Lung (tissue), 12 donors: Measurements from ENCODE around the gene RPL41. TPM values are rescaled to one million over a fixed set of nuclear protein-coding genes. Genes with fewer than 3 reads are reported as not detected.
A peak's percentile ranks its signal among the peaks of the same experiment; 100 is the strongest.

Experiments
- ATAC-seq: fragments of 200-7000 bp; cut with Tn5 transposase; one replicate; pipeline ENCODE4 v1.9.1; 2020; ENCODE audit warnings: moderate number of reproducible peaks; ENCODE audit not compliant: insufficient read depth, low FRiP score
- DNase-seq, 3 donors: peaks; one replicate each; pipeline ENCODE4 v3.0.0-alpha.2; 2013 to 2017
- H3K27ac ChIP-seq, 2 donors: one replicate each; pipeline ENCODE4 v1.5.1; 2013; ENCODE audit warnings: mild to moderate bottlenecking in 2 of 2, moderate library complexity in 2 of 2, control low read depth in 1 of 2, inconsistent platforms in 1 of 2, low read depth in 1 of 2, low read length in 1 of 2
- H3K27me3 ChIP-seq, 3 donors: one replicate each; pipeline ENCODE4 v1.5.1; 2013; ENCODE audit warnings: low read length in 2 of 3; ENCODE audit not compliant: control insufficient read depth in 3 of 3, insufficient read depth in 3 of 3
- H3K36me3 ChIP-seq, 4 donors: one replicate each; pipeline ENCODE4 v1.5.1; 2013; ENCODE audit warnings: low read length in 4 of 4, mild to moderate bottlenecking in 1 of 4, moderate library complexity in 1 of 4; ENCODE audit not compliant: control insufficient read depth in 4 of 4, insufficient read depth in 4 of 4
- H3K4me1 ChIP-seq, 5 donors: one replicate each; pipeline ENCODE4 v1.5.1; 2013; ENCODE audit warnings: low read length in 5 of 5, mild to moderate bottlenecking in 2 of 5, moderate library complexity in 1 of 5; ENCODE audit not compliant: control insufficient read depth in 5 of 5, insufficient read depth in 5 of 5
- H3K4me3 ChIP-seq: one replicate; pipeline ENCODE4 v1.5.1; 2013; ENCODE audit warnings: mild to moderate bottlenecking, control low read depth, moderate library complexity
- H3K9ac ChIP-seq, 2 donors: one replicate each; pipeline ENCODE4 v1.5.1; 2013; ENCODE audit warnings: low read length in 2 of 2, control low read depth in 1 of 2; ENCODE audit not compliant: insufficient read depth in 1 of 2
- H3K9me3 ChIP-seq, 4 donors: one replicate each; pipeline ENCODE4 v1.5.1; 2013; ENCODE audit warnings: low read length in 3 of 4, mild to moderate bottlenecking in 1 of 4, moderate library complexity in 1 of 4; ENCODE audit not compliant: control insufficient read depth in 4 of 4, insufficient read depth in 3 of 4
- CTCF ChIP-seq: IDR thresholded peaks from 2 replicates; pipeline ENCODE4 v1.5.1; 2012; ENCODE audit warnings: mild to moderate bottlenecking; ENCODE audit errors: control extremely low read depth, extremely low read depth
- WGBS, 2 donors: extraction: QIAGEN DNeasy Blood & Tissue Kit; methylation state at CpG; one replicate each; pipeline ENCODE4 v1.1.7; 2013; 5-methylcytosine and 5-hydroxymethylcytosine counted together
- polyA plus RNA-seq, 2 donors: library from polyadenylated mRNA; stranded (reverse); fragments of 200-250 nt; gene quantifications; one replicate each; pipeline ENCODE4 v1.2.1, GENCODE V29; 2013
- total RNA-seq, 2 donors: library from RNA; depleted of rRNA in 1 of 2; stranded (reverse); fragments of >200 nt in 1 of 2; gene quantifications; one replicate each; pipeline ENCODE4 v1.2.1, GENCODE V29; 2014 to 2021
- donor health status: control.
- donor health status: control.
- donor health status: Bipolar disorder and iron deficiency.
- donor health status: healthy.
- donor health status: DM: yes; HTN: yes; CAD: no.

Gene RPL41
- total and polyA plus RNA-seq, 4 donors: 1,569 to 5,737 (median 3,911) TPM

- Histone ChIP-seq H3K4me1 (peaks cover 0 to 15% (median 5%) of the 10 kb centered on the region in 5 donors), H3K27ac (peak overlapping the region; percentile 72 to 74)
Observed at GRCh38 chr12:56143870-56144269, 27.4 kb downstream of the RPL41 start.

GRCh38 chr12:56145217-56145616 lies 28.8 kb downstream of the RPL41 start:
- ATAC-seq: no peak
- TF ChIP-seq CTCF: no peak
- peaks cover 17 to 31% (median 28%) of the 10 kb centered on the region in 4 donors for H3K36me3 ChIP-seq

More at GRCh38 chr12:56143870-56144269, 27.4 kb downstream of the RPL41 start:
- Histone ChIP-seq H3K4me3 (no peak overlapping the region), H3K9ac (no peak overlapping the region), H3K27me3 (no peaks in the 10 kb centered on the region), H3K36me3 (peaks cover 17 to 37% (median 34%) of the 10 kb centered on the region in 4 donors), H3K9me3 (no peaks in the 10 kb centered on the region)
- DNase-seq: no peak
- no peak for TF ChIP-seq CTCF
- WGBS, 2 donors: 61 to 66% methylated on average over 8 of the region's 8 CpGs
- ATAC-seq: no peak

GRCh38 chr12:56146492-56147460 lies 30.3 kb downstream of the RPL41 start:
- H3K36me3 ChIP-seq: peaks cover 17 to 23% (median 20%) of the 10 kb centered on the region in 4 donors
- no peaks in the 10 kb centered on the region for H3K27me3 ChIP-seq
- DNase-seq (peak; percentile 81 to 92 (median 88)), ATAC-seq (no peak)
- no peaks in the 10 kb centered on the region for H3K9me3 ChIP-seq
- TF ChIP-seq CTCF: no peak
- H3K27ac ChIP-seq: peak overlapping the region in 1 of 2 donors; percentile 43
- H3K4me1 ChIP-seq: peaks cover 4 to 25% (median 7%) of the 10 kb centered on the region in 5 donors
- no peak overlapping the region for H3K9ac ChIP-seq
- WGBS, 2 donors: 64 to 70% methylated on average over 13 of the region's 13 CpGs
- no peak overlapping the region for H3K4me3 ChIP-seq

More at GRCh38 chr12:56145217-56145616, 28.8 kb downstream of the RPL41 start:
- no peaks in the 10 kb centered on the region for H3K27me3 ChIP-seq
- no peak for DNase-seq
- H3K9me3 ChIP-seq: no peaks in the 10 kb centered on the region
- no peak overlapping the region for H3K9ac ChIP-seq
- no peak overlapping the region for H3K4me3 ChIP-seq
- 91 to 93% methylated on average over 3 of the region's 3 CpGs for WGBS, 2 donors
- H3K27ac ChIP-seq: no peak overlapping the region
- H3K4me1 ChIP-seq: peaks cover 0 to 15% (median 5%) of the 10 kb centered on the region in 5 donors
